G401.6 (cell line): ENCODE measurements around the gene TEX264.
A peak's percentile ranks its signal among the peaks of the same experiment; 100 is the strongest.

Experiments used
- FAIRE-seq: peaks from 2 replicates; lab custom pipeline; 2012; peaks lifted over from hg19 to GRCh38; lab: Jason Lieb, UNC

The TEX264 gene

GRCh38 chr3:51675201-51675611 is 4.2 kb downstream of the TEX264 start:
- no peak for FAIRE-seq

- FAIRE-seq = no peak
Observed at GRCh38 chr3:51676102-51676640, 5.1 kb downstream of the TEX264 start.

GRCh38 chr3:51677358-51677757 is 6.3 kb downstream of the TEX264 start:
- FAIRE-seq = no peak

- FAIRE-seq = no peak
Observed at GRCh38 chr3:51678186-51678585, 7.1 kb downstream of the TEX264 start.

DNA sequence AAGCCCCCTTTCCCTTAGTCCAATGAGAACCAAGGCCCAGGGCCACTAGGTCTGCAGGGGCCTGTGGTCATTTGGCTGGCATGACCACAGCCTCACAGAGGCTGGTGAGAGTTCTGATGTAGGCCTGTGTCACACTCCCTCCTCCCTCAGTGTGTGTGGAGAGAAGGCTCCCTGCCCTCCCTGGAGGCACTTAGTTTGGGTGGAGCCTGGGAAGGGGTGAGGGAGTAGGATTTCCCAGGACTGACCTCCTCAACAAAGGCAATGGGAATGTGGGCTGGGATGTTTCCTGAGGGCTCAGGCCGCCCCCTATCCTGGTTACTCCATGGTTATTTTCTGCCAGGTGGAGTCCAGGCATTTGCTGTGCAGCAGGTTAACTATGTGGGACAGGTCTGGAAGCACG is 7.6 kb downstream of the TEX264 start:
- FAIRE-seq = no peak

GRCh38 chr3:51679318-51679717 is 8.3 kb downstream of the TEX264 start:
- no peak for FAIRE-seq

DNA sequence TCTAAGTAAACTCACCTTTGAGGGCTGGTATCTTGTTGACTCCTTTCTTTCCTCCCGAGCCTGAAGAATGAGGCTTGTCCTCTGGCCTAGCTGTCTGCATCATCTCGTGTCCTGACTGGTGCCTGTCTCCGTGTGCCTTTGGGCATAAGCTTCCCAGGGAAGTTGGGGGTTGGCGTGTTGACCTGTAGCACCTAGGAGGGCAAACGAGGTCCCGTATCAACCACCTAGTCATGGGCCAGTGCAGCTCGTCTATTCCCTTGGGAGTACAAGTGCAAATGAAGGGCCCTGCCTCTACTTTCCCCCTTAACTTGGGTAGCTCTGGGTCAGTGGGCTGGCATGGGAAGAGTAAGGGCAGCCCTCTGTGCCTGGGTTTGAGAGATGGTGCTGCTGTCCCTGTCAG is 8.7 kb downstream of the TEX264 start:
- FAIRE-seq = no peak

- no peak for FAIRE-seq
Observed at GRCh38 chr3:51680196-51680595, 9.1 kb downstream of the TEX264 start.

DNA sequence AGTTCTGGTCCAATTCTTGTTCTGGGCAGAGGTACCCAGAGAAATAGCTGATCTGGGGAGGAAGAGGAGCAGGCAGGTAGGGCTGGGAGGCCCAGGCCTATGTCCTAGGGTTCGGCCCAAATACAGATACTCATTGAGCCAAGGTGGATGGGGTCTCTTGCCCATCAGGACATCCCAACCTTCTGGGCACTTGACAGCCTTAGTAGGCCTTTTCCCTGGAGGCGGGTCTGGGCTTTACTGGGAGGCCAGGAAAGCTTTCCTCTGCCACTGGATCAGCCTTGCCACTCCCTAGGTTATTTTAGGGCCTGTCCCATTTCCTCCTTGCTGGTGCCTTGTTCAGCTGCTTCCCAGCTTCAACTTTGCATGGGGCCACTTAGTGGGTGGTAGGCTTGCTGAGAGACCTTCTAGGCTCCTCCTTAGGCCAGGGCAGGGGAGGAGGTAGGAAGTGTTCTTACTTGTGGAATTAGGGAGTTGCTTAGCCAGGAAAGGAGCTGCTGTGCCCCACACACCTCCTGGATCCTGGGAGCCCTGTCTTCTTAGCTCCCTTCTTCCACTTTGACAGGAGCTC is 9.7 kb downstream of the TEX264 start:
- no peak for FAIRE-seq

- FAIRE-seq = no peak
Observed at GRCh38 chr3:51681453-51681852, 10.4 kb downstream of the TEX264 start.

- peak; percentile 80 for FAIRE-seq
Observed at GRCh38 chr3:51682079-51682478, 11.0 kb downstream of the TEX264 start.

GRCh38 chr3:51682526-51682925 is 11.5 kb downstream of the TEX264 start:
- no peak for FAIRE-seq

- FAIRE-seq = no peak
Observed at GRCh38 chr3:51683566-51683965, 12.5 kb downstream of the TEX264 start.

GRCh38 chr3:51684971-51685751 is 14.1 kb downstream of the TEX264 start:
- FAIRE-seq = no peak

GRCh38 chr3:51686056-51686455 is 15.0 kb downstream of the TEX264 start:
- no peak for FAIRE-seq

DNA sequence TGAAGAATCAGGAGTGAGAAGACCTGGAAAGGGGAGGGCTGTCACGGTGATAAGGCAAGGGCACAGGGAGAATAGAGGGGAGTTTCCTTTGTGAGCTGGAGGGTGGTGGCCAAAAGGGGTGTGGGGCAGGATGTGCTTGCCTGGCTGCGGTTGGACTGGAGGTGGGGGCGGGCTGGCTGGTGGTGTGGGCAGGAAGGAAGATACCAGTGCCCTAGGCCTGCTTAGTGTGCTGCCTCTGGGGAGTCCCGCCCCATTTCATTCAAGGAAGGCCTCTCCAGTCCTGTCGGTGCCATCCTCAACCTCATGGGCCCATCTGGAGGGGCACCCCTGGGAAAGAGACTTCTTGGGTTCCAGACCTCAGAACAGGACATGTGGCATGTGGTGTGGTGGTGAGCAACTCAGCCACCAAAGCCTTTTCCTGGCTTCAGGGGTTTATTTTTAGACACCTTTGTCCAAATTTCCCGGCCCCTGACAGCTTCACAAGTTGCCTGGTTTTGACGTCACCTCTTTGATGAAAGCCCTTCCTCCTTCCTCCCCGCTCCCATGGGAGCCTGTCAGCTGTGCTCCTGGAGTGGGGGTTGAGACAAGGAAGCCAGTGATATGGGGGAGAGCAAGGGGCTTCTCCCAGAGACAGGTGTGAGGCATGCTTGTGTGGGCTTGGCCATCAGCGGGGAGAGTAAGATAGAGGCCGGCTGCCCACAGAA is 15.6 kb downstream of the TEX264 start:
- FAIRE-seq = no peak

- FAIRE-seq = no peak
Observed at GRCh38 chr3:51687431-51688205, 16.6 kb downstream of the TEX264 start.

GRCh38 chr3:51688206-51688600 is 17.2 kb downstream of the TEX264 start:
- no peak for FAIRE-seq

- no peak for FAIRE-seq
Observed at GRCh38 chr3:51691021-51691420, 20.0 kb downstream of the TEX264 start.

- no peak for FAIRE-seq
Observed at GRCh38 chr3:51691949-51692348, 20.9 kb downstream of the TEX264 start.

GRCh38 chr3:51692980-51693395 is 21.9 kb downstream of the TEX264 start:
- no peak for FAIRE-seq

DNA sequence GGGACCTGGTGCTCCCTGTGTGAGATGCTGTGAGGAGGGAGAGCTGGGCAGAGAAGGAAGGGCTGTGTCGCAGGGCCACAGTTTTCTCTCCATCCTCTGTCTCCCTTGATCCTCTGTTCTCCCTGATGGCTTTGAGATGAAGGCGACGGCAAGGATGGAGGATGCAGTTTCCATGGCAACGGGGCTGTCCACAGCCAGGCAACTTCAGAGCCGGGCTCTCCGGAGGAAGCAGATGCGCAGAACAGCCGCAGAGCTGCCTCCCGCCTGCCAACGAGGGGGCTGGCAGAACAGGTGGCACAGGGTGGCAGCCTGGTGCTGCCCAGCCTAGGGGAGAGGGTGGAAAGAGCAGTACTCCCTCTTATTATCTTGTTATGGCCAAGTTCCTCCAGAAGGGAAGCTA is 25.9 kb downstream of the TEX264 start:
- no peak for FAIRE-seq
